GM23338 (cell line): ENCODE results near the gene ADGRL3. TPM values are rescaled to one million over a fixed set of nuclear protein-coding genes. Genes with fewer than 3 reads are reported as not detected.
A peak's percentile ranks its signal among the peaks of the same experiment; 100 is the strongest.

Experiments used
- ATAC-seq: fragments of 200-7000 bp; cut with Tn5 transposase; 3 replicates; pipeline ENCODE4 v1.9.1; 2020
- DNase-seq: peaks from one replicate; pipeline ENCODE4 v3.0.0-alpha.2; 2015; ENCODE audit warnings: low spot score
- H2AFZ ChIP-seq: fragments of 200-600 bp; sonication (generic); 2 replicates; pipeline ENCODE4 v1.8.0; 2016; ENCODE audit warnings: antibody characterized with exemption, mild to moderate bottlenecking, moderate library complexity
- H3F3A ChIP-seq: fragments of 200-600 bp; sonication (generic); replicated peaks from 2 replicates; pipeline ENCODE4 v1.8.0; 2017; ENCODE audit warnings: antibody characterized with exemption, mixed run types, low read depth
- H3K27ac ChIP-seq: fragments of 200-600 bp; sonication (generic); 2 replicates; pipeline ENCODE4 v1.6.1; 2016; ENCODE audit warnings: low read depth
- H3K27me3 ChIP-seq: fragments of 200-600 bp; sonication (generic); 2 replicates; pipeline ENCODE4 v1.8.0; 2016; ENCODE audit warnings: mild to moderate bottlenecking, mixed run types, moderate library complexity; ENCODE audit not compliant: insufficient read depth
- H3K36me3 ChIP-seq: fragments of 200-600 bp; sonication (generic); 2 replicates; pipeline ENCODE4 v1.8.0; 2016; ENCODE audit warnings: mild to moderate bottlenecking; ENCODE audit not compliant: insufficient read depth
- H3K4me1 ChIP-seq: fragments of 200-600 bp; sonication (generic); 2 replicates; pipeline ENCODE4 v1.8.0; 2016; ENCODE audit warnings: mild to moderate bottlenecking, moderate library complexity; ENCODE audit not compliant: insufficient read depth
- H3K4me2 ChIP-seq: fragments of 200-600 bp; sonication (generic); 2 replicates; pipeline ENCODE4 v1.7.1; 2017; ENCODE audit warnings: mixed run types
- H3K4me3 ChIP-seq: fragments of 200-600 bp; sonication (generic); 2 replicates; pipeline ENCODE4 v1.6.1; 2016; ENCODE audit warnings: mixed run types
- H3K79me2 ChIP-seq: fragments of 200-600 bp; sonication (generic); replicated peaks from 2 replicates; pipeline ENCODE4 v1.8.0; 2017; ENCODE audit warnings: mild to moderate bottlenecking; ENCODE audit not compliant: insufficient read depth
- H3K9me2 ChIP-seq: fragments of 200-600 bp; sonication (generic); 2 replicates; pipeline ENCODE4 v1.8.0; 2017; ENCODE audit not compliant: insufficient read depth
- H4K20me1 ChIP-seq: fragments of 200-600 bp; sonication (generic); replicated peaks from 2 replicates; pipeline ENCODE4 v1.8.0; 2017; ENCODE audit warnings: mild to moderate bottlenecking; ENCODE audit not compliant: insufficient read depth
- H3K27ac Mint-ChIP-seq: 2 replicates; pipeline ENCODE4 v1.8.0; 2020; ENCODE audit warnings: inconsistent platforms, mild to moderate bottlenecking, moderate library complexity, mixed read lengths
- H3K27me3 Mint-ChIP-seq: 3 replicates; pipeline ENCODE4 v1.8.0; 2022; ENCODE audit warnings: low read depth, mild to moderate bottlenecking, moderate library complexity, mixed read lengths, inconsistent platforms; ENCODE audit not compliant: insufficient read depth, poor library complexity
- H3K36me3 Mint-ChIP-seq: 3 replicates; pipeline ENCODE4 v1.8.0; 2021; ENCODE audit warnings: low read depth, mild to moderate bottlenecking, inconsistent platforms, moderate library complexity, mixed read lengths
- H3K4me1 Mint-ChIP-seq: 3 replicates; pipeline ENCODE4 v1.8.0; 2020; ENCODE audit warnings: mild to moderate bottlenecking, inconsistent platforms, mixed read lengths
- H3K4me3 Mint-ChIP-seq: 3 replicates; pipeline ENCODE4 v1.8.0; 2021; ENCODE audit warnings: moderate library complexity, mild to moderate bottlenecking, inconsistent platforms, mixed read lengths
- H3K9me3 Mint-ChIP-seq: 3 replicates; pipeline ENCODE4 v1.8.0; 2020; ENCODE audit warnings: moderate library complexity, mild to moderate bottlenecking, inconsistent platforms, mixed read lengths
- CTCF ChIP-seq, 2 experiments: fragments of 200-600 bp in 1 of 2; sonication (generic) in 1 of 2; conservative IDR thresholded peaks; 2 replicates each; pipeline versions ENCODE4 v1.5.1 to v1.6.1; 2016 to 2017; ENCODE audit warnings: antibody characterized with exemption in 2 of 2, low read depth in 2 of 2, mild to moderate bottlenecking in 2 of 2, moderate library complexity in 1 of 2
- ETS1 ChIP-seq: IDR thresholded peaks from 2 replicates; pipeline ENCODE4 v1.6.1; 2016; ENCODE audit warnings: antibody characterized with exemption
- EZH2 ChIP-seq: fragments of 200-600 bp; sonication (generic); IDR thresholded peaks from one replicate; pipeline ENCODE4 v1.8.0; 2017; ENCODE audit warnings: antibody characterized with exemption, mild to moderate bottlenecking, low read depth; ENCODE audit not compliant: unreplicated experiment
- POLR2AphosphoS5 ChIP-seq: IDR thresholded peaks from 2 replicates; pipeline ENCODE4 v1.6.1; 2016; ENCODE audit warnings: antibody characterized with exemption, low read depth
- REST ChIP-seq: IDR thresholded peaks from one replicate; pipeline ENCODE4 v1.6.1; 2018; ENCODE audit warnings: antibody characterized with exemption; ENCODE audit not compliant: unreplicated experiment
- STAT1 ChIP-seq: IDR thresholded peaks from one replicate; pipeline ENCODE4 v1.6.1; 2016; ENCODE audit warnings: antibody characterized with exemption; ENCODE audit not compliant: unreplicated experiment
- ZNF331 ChIP-seq: fragments of 250-450 bp; sonication (Bioruptor Pico); IDR thresholded peaks from 2 replicates; pipeline ENCODE4 v1.5.0; 2020; ENCODE audit warnings: low read depth, mild to moderate bottlenecking, moderate library complexity
- ZNF462 ChIP-seq: fragments of 250-450 bp; sonication (Bioruptor Pico); IDR thresholded peaks from 2 replicates; pipeline ENCODE4 v1.5.0; 2020; ENCODE audit warnings: mild to moderate bottlenecking, moderate library complexity
- polyA plus RNA-seq: library from polyadenylated mRNA; unstranded; fragments of >200 nt; fragmentation: Nextera tagmentation; extraction: Ambion mirVana; gene quantifications from 2 replicates; pipeline ENCODE4 v1.2.1, GENCODE V29; 2016
- total RNA-seq: library from RNA; depleted of rRNA; stranded (reverse); fragments of >200 nt; shearing (Covaris generic); gene quantifications from 2 replicates; pipeline ENCODE4 v1.2.3, GENCODE V29; 2014

ADGRL3 gene
- total and polyA plus RNA-seq, 2 experiments from 2014 or later, result 9.7 to 16.5 TPM

- TF ChIP-seq REST, result no peak
These were observed 96.0 kb downstream of the ADGRL3 start (continued) for GRCh38 chr4:61296144-61296543.

- no peaks in the 10 kb centered on the region for H3K36me3 Mint-ChIP-seq
- Histone ChIP-seq H3K79me2 (no peaks in the 10 kb centered on the region), H3F3A (no peaks in the 10 kb centered on the region), H3K27me3 (no peaks in the 10 kb centered on the region), H4K20me1 (no peaks in the 10 kb centered on the region), H2AFZ (no peak overlapping the region), H3K4me3 (no peak overlapping the region), H3K4me1 (peaks cover 24% of the 10 kb centered on the region), H3K4me2 (no peak overlapping the region), H3K9me2 (no peaks in the 10 kb centered on the region), H3K36me3 (no peaks in the 10 kb centered on the region), H3K27ac (no peak overlapping the region)
- H3K9me3 Mint-ChIP-seq, result no peaks in the 10 kb centered on the region
- peaks cover 5% of the 10 kb centered on the region for H3K27me3 Mint-ChIP-seq
- peak; percentile 68 for DNase-seq
- peaks cover 46% of the 10 kb centered on the region for H3K4me1 Mint-ChIP-seq
- no peak overlapping the region for H3K4me3 Mint-ChIP-seq
- peak overlapping the region; percentile 36; the same call in 1 of the 2 replicates for H3K27ac Mint-ChIP-seq
- peak; percentile 68 for ATAC-seq
- TF ChIP-seq ZNF462 (no peak), ETS1 (no peak), CTCF (conservative IDR thresholded peaks at IDR 0.05; ENCODE audit: low read depth in 2 of 2) (no peak), STAT1 (no peak), ZNF331 (CRISPR knock-in tag) (no peak), EZH2 (no peak), POLR2AphosphoS5 (no peak)
These were observed 98.1 kb downstream of the ADGRL3 start for GRCh38 chr4:61298178-61298740.
